HG03520 (cell line): ENCODE results near the gene GATA6.
A peak's percentile ranks its signal among the peaks of the same experiment; 100 is the strongest.

Experiments used
- ATAC-seq: cut with Tn5 transposase; IDR thresholded peaks from one replicate; pipeline ENCODE4 v1.9.1; 2021; ENCODE audit warnings: mild to moderate bottlenecking, moderate library complexity; ENCODE audit not compliant: unreplicated experiment

The GATA6 gene

GRCh38 chr18:22169011-22169888 is at the start of gene GATA6:
Gene GATA6, plus strand, starts transcription at chr18:22169589. Its CDS starts 1,556 bp downstream, at chr18:22171145.
- ATAC-seq: no peak

GRCh38 chr18:22124970-22125369 is 44.4 kb upstream of the GATA6 start:
- no peak for ATAC-seq

GRCh38 chr18:22128954-22129353 is 40.4 kb upstream of the GATA6 start:
- no peak for ATAC-seq

GRCh38 chr18:22129778-22130177 is 39.6 kb upstream of the GATA6 start:
- no peak for ATAC-seq

- ATAC-seq: peak; percentile 56
These were observed 37.1 kb upstream of the GATA6 start for GRCh38 chr18:22132258-22132657.

GRCh38 chr18:22132763-22133162 is 36.6 kb upstream of the GATA6 start:
- ATAC-seq: no peak

GRCh38 chr18:22136395-22136794 is 33.0 kb upstream of the GATA6 start:
- ATAC-seq: no peak

GRCh38 chr18:22141211-22141610 is 28.2 kb upstream of the GATA6 start:
- no peak for ATAC-seq

GRCh38 chr18:22143347-22144340 is 25.7 kb upstream of the GATA6 start:
- ATAC-seq: no peak

- ATAC-seq: no peak
These were observed 24.2 kb upstream of the GATA6 start for GRCh38 chr18:22145160-22145559.

GRCh38 chr18:22149710-22150109 is 19.7 kb upstream of the GATA6 start:
- ATAC-seq: no peak

- no peak for ATAC-seq
These were observed 17.3 kb upstream of the GATA6 start for GRCh38 chr18:22152093-22152492.

GRCh38 chr18:22153428-22153827 is 16.0 kb upstream of the GATA6 start:
- no peak for ATAC-seq

- no peak for ATAC-seq
These were observed 13.8 kb upstream of the GATA6 start for GRCh38 chr18:22155584-22155983.

GRCh38 chr18:22159014-22159413 is 10.4 kb upstream of the GATA6 start:
- ATAC-seq: no peak

GRCh38 chr18:22161090-22161489 is 8.3 kb upstream of the GATA6 start:
- ATAC-seq: no peak

- no peak for ATAC-seq
These were observed 5.8 kb upstream of the GATA6 start for GRCh38 chr18:22163416-22164161.

GRCh38 chr18:22164337-22165048 is 4.9 kb upstream of the GATA6 start:
- no peak for ATAC-seq

GRCh38 chr18:22165049-22165602 is 4.3 kb upstream of the GATA6 start:
- no peak for ATAC-seq

- ATAC-seq: no peak
These were observed 3.8 kb upstream of the GATA6 start for GRCh38 chr18:22165603-22166068.
